NOMO-1 (cell line): ENCODE results near the gene TMEM117.

ENCODE experiments used
- DNase-seq, 2 experiments: peaks; one replicate each; lab custom pipeline; 2025; ENCODE audit not compliant: unreplicated experiment in 2 of 2; lab: John Stamatoyannopoulos, UW

TMEM117 gene

DNA sequence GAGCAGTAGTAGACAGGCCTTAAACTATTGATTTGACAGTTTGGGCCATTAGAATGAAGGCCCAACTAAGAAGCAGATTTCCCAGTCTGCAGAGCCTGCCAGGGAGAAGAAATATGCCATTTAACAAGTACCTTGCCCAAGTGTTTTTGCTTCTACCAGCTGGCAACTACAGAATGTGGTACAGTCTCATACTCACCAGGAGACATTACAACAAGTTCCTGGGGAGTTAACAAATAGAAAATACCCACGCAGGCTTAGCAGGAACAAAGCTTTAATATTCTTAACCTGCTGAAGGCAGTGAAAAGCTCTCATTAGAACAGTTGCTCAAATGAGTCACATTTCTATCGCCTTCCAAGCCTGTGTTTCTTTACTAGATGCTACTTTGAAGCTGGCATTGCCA, 241.0 kb downstream of the TMEM117 start:
- DNase-seq: no peak

DNA sequence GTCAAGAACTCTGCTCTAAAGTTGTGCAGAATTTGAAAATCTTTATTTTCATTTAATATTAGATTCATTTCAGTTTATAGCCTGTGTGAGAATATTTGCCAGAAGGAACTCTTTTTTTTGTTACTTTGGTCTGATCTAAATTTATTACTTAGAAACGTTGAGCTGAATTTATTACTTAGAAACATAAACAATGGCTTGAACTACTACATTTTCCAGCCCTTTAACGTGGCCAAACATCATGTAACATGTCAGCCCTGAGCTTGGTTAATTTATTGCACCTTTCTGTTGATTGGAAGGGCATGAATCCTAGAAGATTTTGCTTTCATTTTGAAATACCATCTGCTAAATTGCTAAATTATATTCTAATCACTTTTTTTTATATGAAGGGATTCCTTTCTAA, 241.4 kb downstream of the TMEM117 start:
- DNase-seq: no peak

GRCh38 chr12:44078273-44078672, 242.4 kb downstream of the TMEM117 start:
- no peak for DNase-seq

GRCh38 chr12:44088647-44089046, 252.8 kb downstream of the TMEM117 start:
- DNase-seq: no peak

GRCh38 chr12:44091948-44092606, 256.2 kb downstream of the TMEM117 start:
- DNase-seq: no peak

DNA sequence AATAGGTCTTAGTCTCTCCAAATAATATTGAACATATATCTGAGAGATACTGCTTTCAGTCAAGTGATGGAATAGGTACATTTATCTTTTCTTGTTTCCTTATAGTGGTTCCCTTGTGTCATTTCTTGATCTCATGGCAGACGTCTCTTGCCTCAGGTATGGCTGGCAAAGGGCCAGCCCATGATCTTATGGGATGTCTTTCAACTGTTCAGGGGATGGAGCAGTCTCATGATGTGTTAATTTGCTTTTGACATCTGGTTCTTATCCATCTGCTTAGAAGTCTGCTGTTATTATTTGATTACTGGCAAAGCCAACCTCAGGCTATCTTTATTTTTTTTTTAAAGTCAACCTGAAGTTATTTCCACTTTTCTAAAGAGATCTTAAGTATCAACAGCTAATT, 262.9 kb downstream of the TMEM117 start:
- DNase-seq: no peak

DNA sequence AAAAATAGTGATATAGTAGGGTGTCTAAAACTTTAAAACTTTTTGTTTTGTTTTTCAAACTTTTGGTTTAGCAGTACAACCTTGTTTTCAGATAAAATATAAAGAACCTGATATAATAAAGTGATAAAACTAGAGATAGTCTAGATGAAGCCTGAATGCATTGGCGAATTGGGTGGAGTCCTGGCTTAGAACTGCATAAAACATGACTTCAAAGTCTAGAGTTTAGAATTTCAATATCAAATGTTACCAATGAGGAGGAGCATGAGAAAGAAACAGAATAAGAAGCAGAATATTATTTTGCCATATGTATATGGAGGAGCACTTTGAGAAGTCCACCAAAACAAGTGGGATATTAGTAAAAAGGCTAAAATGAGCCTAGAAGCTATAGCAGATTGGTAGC, 263.6 kb downstream of the TMEM117 start:
- no peak for DNase-seq

DNA sequence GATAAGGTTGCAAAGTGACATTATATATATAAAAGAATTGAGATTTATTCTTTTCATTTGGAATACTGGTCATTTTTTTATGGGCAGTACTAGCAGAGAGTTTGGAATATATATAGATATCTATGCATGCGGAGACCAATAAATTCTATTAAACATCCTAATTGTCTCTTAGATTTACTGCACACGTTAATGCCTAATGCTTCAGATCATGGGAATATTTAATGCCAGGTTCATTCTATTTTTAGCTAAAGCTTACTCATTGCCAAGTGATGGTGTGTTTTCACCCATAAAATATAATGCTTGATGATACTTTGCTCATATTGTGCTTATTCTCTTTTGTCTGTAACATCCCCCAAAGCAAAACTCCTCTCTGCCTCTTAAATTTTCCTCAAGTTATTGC, 264.4 kb downstream of the TMEM117 start:
- no peak for DNase-seq

GRCh38 chr12:44101475-44101874, 265.6 kb downstream of the TMEM117 start:
- DNase-seq: no peak

- DNase-seq: no peak
Observed at GRCh38 chr12:44114906-44115305, 279.0 kb downstream of the TMEM117 start.

- DNase-seq: no peak
Observed at GRCh38 chr12:44117337-44117736, 281.5 kb downstream of the TMEM117 start.

- no peak for DNase-seq
Observed at GRCh38 chr12:44118946-44119345, 283.1 kb downstream of the TMEM117 start.

DNA sequence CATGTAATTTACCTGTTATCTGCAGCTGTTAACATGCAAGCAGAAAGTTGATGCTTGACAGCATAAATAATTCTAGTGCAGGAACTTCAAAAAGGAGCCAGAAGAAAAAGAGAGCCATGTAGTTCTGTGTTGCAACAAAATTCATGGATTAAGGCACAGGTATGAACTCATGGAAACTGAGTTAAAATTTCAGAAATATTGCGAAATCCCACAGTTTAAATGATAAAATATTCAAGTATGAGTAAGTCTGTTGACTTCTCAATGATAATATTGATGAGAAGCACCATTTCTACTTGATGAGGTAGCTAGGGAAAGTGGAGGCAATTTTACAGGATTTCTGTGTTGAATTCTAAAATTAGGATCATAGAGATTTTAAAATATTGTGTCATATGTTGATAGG, 290.9 kb downstream of the TMEM117 start:
- no peak for DNase-seq

DNA sequence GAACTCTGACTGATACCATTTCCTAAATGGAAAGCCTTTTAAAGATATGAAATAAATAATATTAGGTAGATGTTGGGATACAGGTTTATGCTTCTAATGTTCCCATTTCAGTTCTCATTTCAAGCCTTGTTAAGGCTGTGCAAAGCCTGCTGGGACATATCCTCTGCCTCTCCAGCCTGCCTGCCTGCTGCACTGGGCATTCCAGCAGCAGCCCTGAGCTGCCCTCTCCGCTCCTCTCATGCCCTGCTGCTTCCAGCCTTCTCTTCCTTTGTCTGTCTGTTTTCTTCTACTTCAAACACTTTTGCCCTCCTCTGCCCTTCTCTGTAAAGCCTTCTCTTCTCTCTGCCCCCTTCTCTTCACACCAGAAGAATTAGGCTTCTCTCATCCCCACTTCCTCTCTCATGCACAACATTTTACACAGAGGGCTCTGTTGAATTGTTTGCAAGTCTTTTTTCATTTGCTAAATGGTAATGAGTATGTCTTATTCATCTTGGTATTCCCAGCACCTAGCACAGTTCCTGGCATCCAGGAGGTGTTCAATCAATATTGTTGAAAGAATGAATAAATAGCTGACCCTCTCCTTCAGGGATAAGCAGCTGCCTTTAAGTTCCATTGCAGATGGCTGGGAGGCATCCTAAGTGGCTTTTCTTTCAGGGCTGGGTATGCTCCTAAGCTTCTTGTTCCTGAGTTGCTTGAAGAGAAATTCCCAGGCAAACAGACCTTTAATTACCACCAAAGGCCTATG, 292.3 kb downstream of the TMEM117 start:
- DNase-seq: no peak

DNA sequence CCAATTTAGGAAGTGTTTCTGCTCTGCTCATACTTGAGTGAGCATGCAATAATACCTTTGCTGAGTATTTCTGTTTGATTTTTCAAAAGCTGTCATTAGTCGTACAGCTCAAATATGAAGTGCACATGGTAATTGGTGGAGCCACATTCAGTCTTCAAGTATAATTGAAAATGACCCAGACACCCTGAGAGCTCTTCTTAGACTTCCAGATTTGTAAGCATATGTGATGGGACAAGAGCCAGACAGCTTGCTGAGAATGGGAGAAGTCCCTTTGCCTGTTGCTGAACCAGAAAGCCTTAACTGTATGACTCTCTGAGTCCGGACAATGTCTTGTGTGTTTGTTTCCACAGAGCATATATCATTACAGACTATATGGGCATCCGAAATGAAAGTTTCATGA, 307.3 kb downstream of the TMEM117 start:
- DNase-seq: no peak

GRCh38 chr12:44148936-44149335, 313.1 kb downstream of the TMEM117 start:
- DNase-seq: no peak

DNA sequence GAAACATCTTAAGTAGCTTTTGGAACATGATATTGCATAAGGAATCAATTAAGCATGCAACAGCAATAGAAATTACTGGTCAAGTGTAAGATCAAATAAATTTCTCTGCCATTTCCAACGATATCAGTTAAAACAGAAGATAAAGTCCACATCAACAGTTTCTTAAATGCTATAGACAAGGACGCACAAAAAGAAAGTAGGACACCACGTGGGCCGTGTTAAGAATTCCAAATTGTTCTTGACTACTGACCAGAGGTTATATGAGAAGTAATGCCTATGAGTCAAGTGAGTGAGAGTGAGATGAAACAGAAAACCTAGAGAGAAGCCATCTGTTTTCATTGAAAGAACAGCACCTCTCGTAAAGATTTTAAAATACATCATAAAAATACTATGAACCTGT, 318.2 kb downstream of the TMEM117 start:
- no peak for DNase-seq

DNA sequence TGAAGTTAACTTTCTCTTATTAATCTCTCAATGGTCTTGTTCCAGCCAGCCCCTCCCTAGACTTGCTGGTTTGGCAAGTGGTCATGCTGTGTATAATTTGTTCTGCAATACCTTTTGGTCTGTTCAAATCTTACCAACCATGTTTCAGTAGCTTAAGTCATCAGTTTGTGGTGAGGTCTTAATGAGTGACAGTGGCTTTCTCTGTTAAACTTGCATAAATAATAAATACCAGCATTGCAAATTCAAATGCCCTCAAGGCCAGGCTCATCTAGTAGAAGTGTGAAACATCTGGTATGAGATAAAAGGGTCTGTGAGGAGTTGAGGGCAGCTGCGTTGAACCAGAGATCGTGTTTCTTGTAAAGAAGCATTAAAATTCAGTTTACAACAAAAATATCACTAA, 319.5 kb downstream of the TMEM117 start:
- no peak for DNase-seq

- DNase-seq: no peak
Observed at GRCh38 chr12:44157359-44157758, 321.5 kb downstream of the TMEM117 start.

- no peak for DNase-seq
Observed at GRCh38 chr12:44158746-44159145, 322.9 kb downstream of the TMEM117 start.

DNA sequence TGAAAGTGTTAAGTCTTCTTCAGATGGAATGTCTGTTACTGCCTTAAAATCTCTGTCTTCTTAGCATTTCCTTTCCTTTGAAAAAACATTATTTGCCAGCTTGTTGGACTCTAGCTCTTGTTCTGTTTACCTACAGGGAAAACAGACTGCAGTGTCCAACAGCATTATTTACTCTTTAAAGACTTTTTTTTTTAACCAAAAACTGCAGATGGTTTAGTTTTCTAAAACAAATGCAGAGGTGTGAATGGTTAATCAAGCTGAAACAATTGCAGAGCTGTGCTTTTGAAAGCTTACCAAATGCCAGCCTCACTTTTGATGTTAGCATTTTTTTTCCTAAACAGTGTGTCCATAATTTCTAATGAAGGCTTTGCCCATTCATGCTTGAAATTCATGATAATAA, 323.3 kb downstream of the TMEM117 start:
- DNase-seq: no peak

- DNase-seq: no peak
Observed at GRCh38 chr12:44159862-44160261, 324.0 kb downstream of the TMEM117 start.

DNA sequence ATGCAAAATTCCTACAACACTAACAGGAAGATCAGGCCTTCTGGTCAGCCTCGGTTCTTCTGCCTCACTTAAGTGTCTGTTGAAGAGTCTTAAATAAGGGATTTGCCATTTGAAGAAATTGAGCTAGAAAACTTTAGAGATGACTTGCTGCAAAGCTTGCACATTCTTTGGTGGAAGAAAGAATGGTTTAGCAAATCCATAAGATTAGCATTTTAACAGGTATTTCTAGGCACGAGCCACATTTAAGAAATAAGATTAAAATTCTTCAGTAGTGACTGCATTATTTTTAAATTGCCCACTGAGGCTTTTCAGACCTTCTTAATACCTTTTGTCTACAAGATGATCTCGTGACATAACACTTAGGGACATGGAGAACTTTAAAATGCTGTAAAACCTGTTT, 327.1 kb downstream of the TMEM117 start:
- no peak for DNase-seq
